ENCODE measurements around the gene CWF19L2.

CWF19L2 gene

GRCh38 chr11:107316426-107316825, 141.2 kb downstream of the CWF19L2 start:
- DNase-seq (ENCODE audit: low read depth in 2 of 2, low spot score in 1 of 2), result no peak

DNA sequence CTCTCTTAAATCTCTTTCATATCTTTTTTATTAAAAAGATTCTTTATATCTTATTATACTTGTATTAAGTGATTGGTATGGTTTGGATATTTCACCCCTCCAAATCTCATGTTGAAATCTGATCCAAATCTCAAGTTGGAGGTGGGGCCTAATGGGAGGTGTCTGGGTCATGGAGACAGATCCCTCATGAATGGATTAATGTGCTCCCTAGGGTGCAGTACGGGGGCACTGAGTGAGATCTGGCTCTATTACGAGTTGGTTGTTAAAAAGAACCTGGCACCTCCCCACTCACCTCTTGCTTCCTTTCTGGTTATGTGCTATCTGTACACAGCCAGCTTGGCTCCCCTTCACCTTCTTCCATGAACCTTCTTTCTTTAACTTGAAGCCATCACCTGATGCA, 149.6 kb downstream of the CWF19L2 start:
- no peak for DNase-seq (ENCODE audit: low read depth in 2 of 2, low spot score in 1 of 2)

DNA sequence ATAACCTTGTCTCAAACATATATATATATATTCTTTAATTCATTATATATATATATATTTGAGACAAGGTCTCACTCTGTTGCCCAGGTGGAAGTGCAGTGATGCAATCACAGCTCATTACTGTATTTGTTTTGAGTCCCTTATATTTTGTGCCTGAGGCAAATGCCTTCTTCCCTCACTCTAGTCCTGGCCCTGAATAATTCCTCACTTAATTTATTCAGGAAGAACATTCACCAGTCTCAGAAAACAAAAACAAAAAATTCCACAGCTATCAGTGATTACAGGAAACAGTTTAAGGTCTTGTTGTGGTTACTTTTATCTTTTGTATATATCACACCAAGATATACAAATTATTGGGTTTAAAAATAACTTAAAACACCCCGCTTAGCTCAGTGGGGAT, 155.7 kb downstream of the CWF19L2 start:
- no peak for DNase-seq (ENCODE audit: low read depth in 2 of 2, low spot score in 1 of 2)

- no peak for DNase-seq (ENCODE audit: low read depth in 2 of 2, low spot score in 1 of 2)
Measured at GRCh38 chr11:107293677-107294344, 163.8 kb downstream of the CWF19L2 start.

DNA sequence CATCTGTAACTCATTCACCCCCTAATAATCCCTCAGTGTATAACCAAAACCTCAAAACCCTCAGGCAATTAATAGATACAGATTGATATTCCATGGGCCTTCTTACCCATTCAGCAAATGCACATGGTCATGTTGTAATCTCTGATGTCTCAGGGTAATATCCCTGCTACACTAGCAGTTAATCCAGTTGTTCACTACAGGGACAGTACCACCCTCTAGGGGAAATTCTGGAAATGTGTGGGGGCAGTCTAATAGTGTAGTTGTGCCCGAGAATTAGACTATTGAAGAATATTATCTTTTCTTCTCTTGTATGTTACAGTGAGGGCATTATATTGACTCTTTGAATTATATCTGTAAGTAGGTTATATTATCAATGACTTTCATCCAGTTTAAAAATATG, 175.4 kb downstream of the CWF19L2 start:
- DNase-seq (ENCODE audit: low read depth in 2 of 2, low spot score in 1 of 2), result no peak
